Mesendoderm (in vitro differentiated cells): ENCODE results near the gene C21orf58.
A peak's percentile ranks its signal among the peaks of the same experiment; 100 is the strongest.

Experiments
- DNase-seq: peaks from one replicate; pipeline ENCODE4 v3.0.0; 2013
- H2AK5ac ChIP-seq: 2 replicates; pipeline ENCODE4 v1.6.1; 2013; ENCODE audit warnings: low read length, inconsistent platforms
- H2BK120ac ChIP-seq: 2 replicates; pipeline ENCODE4 v1.6.1; 2013; ENCODE audit warnings: low read depth, mild to moderate bottlenecking, low read length, moderate library complexity, mixed read lengths
- H2BK15ac ChIP-seq: replicated peaks from 2 replicates; pipeline ENCODE4 v1.6.1; 2013; ENCODE audit warnings: low read depth, mild to moderate bottlenecking, moderate library complexity
- H2BK5ac ChIP-seq: 2 replicates; pipeline ENCODE4 v1.6.1; 2013; ENCODE audit warnings: low read length, inconsistent platforms
- H3K18ac ChIP-seq: 2 replicates; pipeline ENCODE4 v1.6.1; 2013; ENCODE audit warnings: mild to moderate bottlenecking, low read length, mixed read lengths
- H3K23ac ChIP-seq: one replicate; pipeline ENCODE4 v1.6.1; 2013; ENCODE audit warnings: low read length
- H3K27ac ChIP-seq: 2 replicates; pipeline ENCODE4 v1.5.1; 2013; ENCODE audit warnings: low read depth, mild to moderate bottlenecking, inconsistent platforms, low read length, moderate library complexity
- H3K27me3 ChIP-seq: 2 replicates; pipeline ENCODE4 v1.6.1; 2013; ENCODE audit warnings: low read length, control low read depth, mild to moderate bottlenecking, inconsistent platforms; ENCODE audit not compliant: insufficient read depth, poor library complexity
- H3K36me3 ChIP-seq: 2 replicates; pipeline ENCODE4 v1.6.1; 2013; ENCODE audit warnings: low read length, inconsistent platforms; ENCODE audit not compliant: control insufficient read depth, insufficient read depth
- H3K4ac ChIP-seq: one replicate; pipeline ENCODE4 v1.6.1; 2013; ENCODE audit warnings: low read depth, mild to moderate bottlenecking, low read length, moderate library complexity
- H3K4me1 ChIP-seq: 2 replicates; pipeline ENCODE4 v1.6.1; 2013; ENCODE audit warnings: low read depth, low read length, inconsistent platforms; ENCODE audit not compliant: control insufficient read depth
- H3K4me2 ChIP-seq: 2 replicates; pipeline ENCODE4 v1.6.1; 2013; ENCODE audit warnings: low read length
- H3K4me3 ChIP-seq: 2 replicates; pipeline ENCODE4 v1.5.1; 2013; ENCODE audit warnings: mild to moderate bottlenecking, low read length
- H3K56ac ChIP-seq: one replicate; pipeline ENCODE4 v1.6.1; 2013; ENCODE audit warnings: low read length
- H3K79me1 ChIP-seq: 2 replicates; pipeline ENCODE4 v1.6.1; 2013; ENCODE audit warnings: low read length, inconsistent platforms
- H3K79me2 ChIP-seq: 2 replicates; pipeline ENCODE4 v1.6.1; 2013; ENCODE audit warnings: mild to moderate bottlenecking, low read length; ENCODE audit not compliant: control insufficient read depth, insufficient read depth
- H3K9ac ChIP-seq: 2 replicates; pipeline ENCODE4 v1.6.1; 2013; ENCODE audit warnings: low read length, inconsistent platforms
- H4K5ac ChIP-seq: one replicate; pipeline ENCODE4 v1.6.1; 2013; ENCODE audit warnings: low read length
- H4K8ac ChIP-seq: one replicate; pipeline ENCODE4 v1.6.1; 2013; ENCODE audit warnings: low read depth, mild to moderate bottlenecking, control low read depth, low read length, moderate library complexity
- WGBS: extraction: QIAGEN DNeasy Blood & Tissue Kit; methylation state at CpG from one replicate; pipeline ENCODE4 v1.1.7; 2013; ENCODE audit warnings: low lambda C conversion rate, missing lambda C conversion rate; ENCODE audit not compliant: insufficient coverage; ENCODE audit errors: extremely low coverage; 5-methylcytosine and 5-hydroxymethylcytosine counted together

Gene C21orf58

DNA sequence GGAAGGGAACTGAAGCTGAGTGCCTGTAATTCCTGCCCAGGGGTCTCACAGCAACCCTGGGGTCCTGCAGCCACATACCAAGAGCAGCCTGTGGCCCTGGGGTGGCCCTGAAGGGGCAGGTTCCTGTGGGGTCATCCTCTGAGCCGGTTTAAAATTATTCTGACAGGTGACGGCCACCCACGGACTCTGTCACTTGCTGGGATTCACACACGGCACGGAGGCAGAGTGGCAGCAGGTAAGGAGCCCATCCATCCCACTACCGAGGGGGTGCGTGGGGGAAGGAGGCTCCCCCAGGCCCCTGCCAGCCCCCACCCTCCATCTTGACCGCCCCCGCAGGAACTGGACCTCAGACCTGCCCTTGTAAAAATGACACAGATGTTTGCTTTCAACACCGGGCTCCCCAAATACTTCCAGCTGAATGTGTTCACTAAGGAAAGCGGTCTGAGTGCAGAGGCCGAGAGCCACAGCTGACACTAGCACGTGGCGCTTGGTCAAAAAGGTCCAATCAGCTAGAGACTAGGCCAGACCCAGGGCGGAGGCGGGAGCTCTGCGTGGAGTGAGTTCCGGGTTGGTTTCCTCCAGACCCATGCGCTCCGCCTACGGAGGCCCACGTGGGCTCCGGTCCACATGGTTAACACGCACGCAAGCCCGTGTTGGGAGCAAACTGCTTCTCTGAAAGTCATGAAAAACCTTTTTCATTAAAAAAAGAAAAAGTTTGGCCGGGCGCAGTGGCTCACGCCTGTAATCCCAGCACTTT, 27.5 kb downstream of the C21orf58 start:
- H3K4me3 ChIP-seq: no peak overlapping the region
- H3K4me2 ChIP-seq: no peak overlapping the region
- H3K4ac ChIP-seq: no peak overlapping the region
- H2BK15ac ChIP-seq: no peak overlapping the region
- no peak overlapping the region for H4K8ac ChIP-seq
- peaks cover 5% of the 10 kb centered on the region for H3K36me3 ChIP-seq
- no peak overlapping the region for H2BK120ac ChIP-seq
- H2AK5ac ChIP-seq: no peak overlapping the region
- peak overlapping the region; percentile 49 for H3K56ac ChIP-seq
- peak overlapping the region; percentile 4 for H3K18ac ChIP-seq
- no peak overlapping the region for H3K27ac ChIP-seq
- no peaks in the 10 kb centered on the region for H3K79me2 ChIP-seq
- H3K23ac ChIP-seq: no peak overlapping the region
- DNase-seq: peak; percentile 76
- no peaks in the 10 kb centered on the region for H3K27me3 ChIP-seq
- H4K5ac ChIP-seq: no peak overlapping the region
- WGBS: no CpG with 5 or more reads among the region's 29 CpGs
- no peaks in the 10 kb centered on the region for H3K79me1 ChIP-seq
- no peak overlapping the region for H2BK5ac ChIP-seq
- no peak overlapping the region for H3K9ac ChIP-seq
- peaks cover 3% of the 10 kb centered on the region for H3K4me1 ChIP-seq

DNA sequence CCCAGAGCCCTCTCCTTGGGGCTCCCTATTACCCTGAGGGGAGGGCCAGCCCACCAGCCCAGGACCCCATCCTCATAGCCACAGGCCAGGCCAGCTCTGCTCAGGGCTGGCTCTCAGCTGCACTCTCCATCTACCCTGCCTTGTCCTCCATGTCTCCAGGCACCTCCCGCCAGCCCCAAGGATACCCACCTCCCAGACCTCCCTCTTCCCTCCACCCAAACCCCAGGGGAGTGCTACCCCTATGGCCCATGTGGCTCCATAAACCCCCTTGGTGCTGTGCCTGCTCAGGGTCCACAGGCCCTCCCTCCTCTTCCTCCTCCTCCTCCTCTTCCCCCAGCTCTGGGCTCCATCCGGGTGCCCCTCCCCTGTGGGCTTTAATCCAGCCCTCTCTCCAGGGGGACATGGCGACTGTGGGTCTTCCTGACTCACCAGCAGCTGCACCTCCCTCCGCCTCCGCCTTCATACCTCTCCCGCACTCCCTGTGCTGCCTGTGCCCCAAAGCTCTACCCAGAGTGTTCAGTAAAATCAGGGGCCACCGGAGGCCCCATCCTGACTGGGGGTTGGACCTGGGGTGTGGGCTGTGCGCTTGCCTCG, 28.4 kb downstream of the C21orf58 start:
- Histone ChIP-seq H3K36me3 (peaks cover 3% of the 10 kb centered on the region), H3K79me1 (no peaks in the 10 kb centered on the region), H4K5ac (no peak overlapping the region), H3K23ac (no peak overlapping the region), H2BK5ac (no peak overlapping the region), H2BK120ac (no peak overlapping the region), H4K8ac (no peak overlapping the region), H3K27ac (no peak overlapping the region), H3K27me3 (no peaks in the 10 kb centered on the region), H3K4me1 (peaks cover 3% of the 10 kb centered on the region), H3K56ac (peak overlapping the region; percentile 18), H3K4me3 (no peak overlapping the region), H3K18ac (peak overlapping the region; percentile 4), H3K4ac (no peak overlapping the region), H2AK5ac (no peak overlapping the region), H3K9ac (no peak overlapping the region), H3K79me2 (no peaks in the 10 kb centered on the region), H2BK15ac (no peak overlapping the region), H3K4me2 (no peak overlapping the region)
- no CpG with 5 or more reads among the region's 9 CpGs for WGBS
- peak; percentile 33 for DNase-seq

DNA sequence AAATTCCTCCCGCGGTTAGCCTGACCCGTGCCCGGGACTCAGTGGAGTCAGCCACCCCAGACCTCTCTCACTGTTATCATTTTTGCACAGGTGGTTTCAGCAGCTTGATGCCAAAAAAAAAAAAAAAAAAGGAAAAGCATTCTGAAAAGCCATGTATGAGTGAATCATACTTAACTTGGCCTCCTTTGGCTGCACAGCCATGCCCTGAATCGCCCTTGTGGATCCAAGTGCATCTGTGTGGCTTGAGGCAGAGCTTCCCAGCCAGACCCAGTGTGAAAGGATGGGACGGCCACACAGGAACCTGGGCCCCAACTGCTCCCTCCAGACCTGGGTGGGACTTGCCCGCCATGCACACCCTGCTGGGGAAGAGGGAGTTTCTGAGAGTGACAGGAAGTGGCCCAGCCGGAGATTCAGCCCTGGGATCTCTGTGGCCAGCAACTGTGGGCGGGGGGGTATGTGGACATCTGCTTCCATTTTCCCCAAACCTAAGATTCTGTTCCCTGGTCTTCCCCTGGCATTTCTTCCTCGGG, 29.0 kb downstream of the C21orf58 start:
- no peak overlapping the region for H4K5ac ChIP-seq
- no peak overlapping the region for H3K56ac ChIP-seq
- H4K8ac ChIP-seq: no peak overlapping the region
- DNase-seq: peak; percentile 31
- WGBS: no CpG with 5 or more reads among the region's 10 CpGs
- H3K36me3 ChIP-seq: peaks cover 3% of the 10 kb centered on the region
- H3K4me1 ChIP-seq: peaks cover 3% of the 10 kb centered on the region
- peaks cover 2% of the 10 kb centered on the region for H3K79me2 ChIP-seq
- no peak overlapping the region for H3K4me3 ChIP-seq
- H2BK120ac ChIP-seq: no peak overlapping the region
- H2AK5ac ChIP-seq: no peak overlapping the region
- no peak overlapping the region for H3K27ac ChIP-seq
- H3K9ac ChIP-seq: no peak overlapping the region
- H2BK15ac ChIP-seq: no peak overlapping the region
- no peak overlapping the region for H2BK5ac ChIP-seq
- H3K23ac ChIP-seq: no peak overlapping the region
- H3K27me3 ChIP-seq: no peaks in the 10 kb centered on the region
- H3K18ac ChIP-seq: no peak overlapping the region
- H3K4ac ChIP-seq: no peak overlapping the region
- H3K4me2 ChIP-seq: no peak overlapping the region
- peaks cover 2% of the 10 kb centered on the region for H3K79me1 ChIP-seq

DNA sequence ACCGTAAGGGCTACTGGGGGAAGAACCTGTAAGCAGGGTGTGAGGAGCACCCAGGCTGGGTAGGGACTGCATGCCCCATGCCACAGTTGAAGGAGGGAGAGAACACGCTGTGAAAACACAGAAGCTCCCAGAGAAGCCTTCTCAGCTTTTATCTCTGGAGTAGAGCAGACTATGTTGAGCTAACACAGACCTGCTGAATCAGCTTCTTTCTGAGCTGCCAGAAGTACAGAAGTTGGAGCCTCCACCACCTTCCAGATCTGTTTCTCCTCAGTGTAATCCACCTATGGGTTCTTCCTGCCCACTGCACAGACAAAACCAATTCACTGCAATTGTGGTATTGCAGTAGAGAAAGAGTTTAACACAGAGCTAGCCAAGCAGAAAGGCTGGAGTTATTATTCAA, 32.1 kb downstream of the C21orf58 start:
- no peak overlapping the region for H3K27ac ChIP-seq
- no peak overlapping the region for H3K4me3 ChIP-seq
- peaks cover 3% of the 10 kb centered on the region for H3K4me1 ChIP-seq
- no peak overlapping the region for H3K4ac ChIP-seq
- peaks cover 3% of the 10 kb centered on the region for H3K79me1 ChIP-seq
- H3K18ac ChIP-seq: no peak overlapping the region
- H3K4me2 ChIP-seq: no peak overlapping the region
- H4K8ac ChIP-seq: no peak overlapping the region
- H2BK120ac ChIP-seq: no peak overlapping the region
- peaks cover 3% of the 10 kb centered on the region for H3K79me2 ChIP-seq
- H3K36me3 ChIP-seq: no peaks in the 10 kb centered on the region
- no peaks in the 10 kb centered on the region for H3K27me3 ChIP-seq
- no peak overlapping the region for H2AK5ac ChIP-seq
- no peak overlapping the region for H3K23ac ChIP-seq
- no peak overlapping the region for H3K9ac ChIP-seq
- no peak for DNase-seq
- no peak overlapping the region for H2BK5ac ChIP-seq
- WGBS: no CpG with 5 or more reads among the region's 2 CpGs
- no peak overlapping the region for H2BK15ac ChIP-seq
- H4K5ac ChIP-seq: no peak overlapping the region
- no peak overlapping the region for H3K56ac ChIP-seq

DNA sequence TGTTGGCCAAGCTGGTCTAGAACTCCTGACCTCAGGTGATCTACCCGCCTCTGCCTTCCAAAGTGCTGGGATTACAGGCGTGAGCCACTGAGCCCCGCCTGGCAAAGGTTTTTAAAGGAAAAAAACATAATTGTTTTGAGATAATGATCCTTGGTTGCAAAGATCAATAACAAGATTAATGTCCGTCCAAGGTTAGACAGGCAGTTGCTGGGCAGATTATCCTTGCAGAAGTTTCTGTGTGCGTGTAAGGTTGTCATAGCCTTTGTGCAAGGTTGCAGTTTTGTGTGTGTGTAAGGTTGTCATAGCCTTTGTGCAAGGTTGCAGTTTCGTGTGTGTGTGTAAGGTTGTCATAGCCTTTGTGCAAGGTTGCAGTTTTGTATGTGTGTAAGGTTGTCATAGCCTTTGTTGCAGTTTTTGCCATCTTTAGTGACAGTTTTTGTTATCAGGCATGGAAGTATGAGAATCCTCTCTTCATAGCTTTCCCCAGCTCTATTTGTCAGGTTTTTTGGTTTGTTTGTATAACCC, 34.0 kb downstream of the C21orf58 start:
- Histone ChIP-seq H3K36me3 (no peaks in the 10 kb centered on the region), H3K18ac (no peak overlapping the region), H4K8ac (no peak overlapping the region), H3K79me2 (peaks cover 12% of the 10 kb centered on the region), H2BK120ac (no peak overlapping the region), H3K4me2 (no peak overlapping the region), H4K5ac (no peak overlapping the region), H3K4ac (no peak overlapping the region), H3K27me3 (no peaks in the 10 kb centered on the region), H3K4me1 (peaks cover 2% of the 10 kb centered on the region), H3K79me1 (peaks cover 6% of the 10 kb centered on the region), H3K4me3 (no peak overlapping the region), H3K56ac (peak overlapping the region; percentile 22), H2BK15ac (no peak overlapping the region), H3K9ac (peak overlapping the region; percentile 15), H3K23ac (peak overlapping the region; percentile 15), H2BK5ac (no peak overlapping the region), H2AK5ac (no peak overlapping the region), H3K27ac (no peak overlapping the region)
- no peak for DNase-seq
- WGBS: no CpG with 5 or more reads among the region's 6 CpGs
